K562 (cell line): ENCODE results near the gene RPL35. TPM values are rescaled to one million over a fixed set of nuclear protein-coding genes. Genes with fewer than 3 reads are reported as not detected.

ENCODE experiments used
- BMI1 ChIP-seq: fragments of 150-350 bp; IDR thresholded peaks from 2 replicates; pipeline ENCODE4 v1.6.1; 2014; ENCODE audit warnings: low read length
- CXXC5 ChIP-seq: fragments of 250-450 bp; sonication (Bioruptor Pico); IDR thresholded peaks from 2 replicates; pipeline ENCODE4 v1.8.0; 2022; ENCODE audit warnings: inconsistent platforms, mild to moderate bottlenecking, moderate library complexity
- ELF1 ChIP-seq: fragments of 200-800 bp; sonication (Bioruptor generic); IDR thresholded peaks from 2 replicates; pipeline ENCODE4 v1.6.1; 2016; ENCODE audit warnings: missing genetic modification characterization, missing compliant biosample characterization
- ERF ChIP-seq: fragments of 450-650 bp; formaldehyde crosslinking; IDR thresholded peaks from 2 replicates; pipeline ENCODE4 v1.4.0; 2020; ENCODE audit warnings: mild to moderate bottlenecking, mixed read lengths
- FOXA3 ChIP-seq, 2 experiments: fragments of 450-650 bp in 1 of 2; sonication (generic) in 1 of 2; formaldehyde crosslinking; IDR thresholded peaks in 1 of 2; conservative IDR thresholded peaks in 1 of 2; 2 replicates each; pipeline versions ENCODE4 v1.4.0 to v1.8.0; 2020 to 2022; ENCODE audit warnings: mild to moderate bottlenecking in 2 of 2, missing genetic modification reagents in 1 of 2
- MCM3 ChIP-seq: fragments of 450-650 bp; IDR thresholded peaks from 2 replicates; pipeline ENCODE4 v1.6.1; 2016
- MED1 ChIP-seq: sonication (generic); formaldehyde crosslinking; IDR thresholded peaks from 2 replicates; pipeline ENCODE4 v1.8.1; 2023; ENCODE audit warnings: missing genetic modification reagents, borderline replicate concordance
- MTA3 ChIP-seq: fragments of 450-650 bp; formaldehyde crosslinking; IDR thresholded peaks from 2 replicates; pipeline ENCODE4 v1.6.1; 2017; ENCODE audit warnings: mild to moderate bottlenecking, borderline replicate concordance
- MYNN ChIP-seq, 2 experiments: sonication (generic); formaldehyde crosslinking in 1 of 2; IDR thresholded peaks; 2 replicates each; pipeline versions ENCODE4 v1.5.0 to v1.6.1; 2016 to 2020; ENCODE audit warnings: antibody characterized with exemption in 1 of 2, missing genetic modification reagents in 1 of 2
- NELFE ChIP-seq: IDR thresholded peaks from 2 replicates; pipeline ENCODE4 v1.6.1; 2011; ENCODE audit warnings: mild to moderate bottlenecking; ENCODE audit not compliant: insufficient read depth, insufficient read length
- NUFIP1 ChIP-seq: fragments of 450-650 bp; IDR thresholded peaks from 2 replicates; pipeline ENCODE4 v1.6.1; 2018; ENCODE audit not compliant: partially characterized antibody
- POLR2B ChIP-seq: fragments of 450-650 bp; IDR thresholded peaks from 2 replicates; pipeline ENCODE4 v1.6.1; 2018; ENCODE audit warnings: low read depth; ENCODE audit not compliant: partially characterized antibody
- RNF219 ChIP-seq: fragments of 250-450 bp; sonication (Bioruptor Pico); IDR thresholded peaks from 2 replicates; pipeline ENCODE4 v1.5.0; 2022; ENCODE audit warnings: mild to moderate bottlenecking
- SIN3A ChIP-seq, 2 experiments: fragments of 150-350 bp in 1 of 2; IDR thresholded peaks; 2 replicates each; pipeline ENCODE4 v1.6.1; 2011 to 2016; ENCODE audit warnings: borderline replicate concordance in 2 of 2, low read depth in 2 of 2, low read length in 2 of 2, mild to moderate bottlenecking in 2 of 2, moderate library complexity in 2 of 2; ENCODE audit not compliant: control insufficient read depth in 1 of 2
- SMARCA5 ChIP-seq: fragments of 450-650 bp; IDR thresholded peaks from 2 replicates; pipeline ENCODE4 v1.6.1; 2016
- STAT6 ChIP-seq: sonication (generic); formaldehyde crosslinking; IDR thresholded peaks from 2 replicates; pipeline ENCODE4 v1.8.1; 2023; ENCODE audit warnings: mild to moderate bottlenecking, missing genetic modification reagents
- TCF3 ChIP-seq: sonication (generic); formaldehyde crosslinking; IDR thresholded peaks from 2 replicates; pipeline ENCODE4 v1.4.0; 2020; ENCODE audit warnings: mild to moderate bottlenecking, missing genetic modification reagents
- TFAP4 ChIP-seq: sonication (generic); formaldehyde crosslinking; IDR thresholded peaks from 2 replicates; pipeline ENCODE4 v1.8.0; 2022; ENCODE audit warnings: missing genetic modification reagents, mild to moderate bottlenecking, moderate library complexity, borderline replicate concordance
- ZBTB33 ChIP-seq: sonication (generic); formaldehyde crosslinking; IDR thresholded peaks from 2 replicates; pipeline ENCODE4 v1.8.1; 2023; ENCODE audit warnings: mild to moderate bottlenecking, missing genetic modification reagents
- ZNF445 ChIP-seq: fragments of 250-450 bp; sonication (Bioruptor Pico); IDR thresholded peaks from 2 replicates; pipeline ENCODE4 v1.4.0; 2020; ENCODE audit warnings: low read depth, mild to moderate bottlenecking, moderate library complexity
- ZNF75A ChIP-seq: fragments of 450-650 bp; formaldehyde crosslinking; IDR thresholded peaks from 2 replicates; pipeline ENCODE4 v1.4.0; 2020; ENCODE audit warnings: mild to moderate bottlenecking
- ZNF766 ChIP-seq: fragments of 200-800 bp; sonication (Bioruptor generic); conservative IDR thresholded peaks from 2 replicates; pipeline ENCODE4 v1.6.1; 2016; ENCODE audit warnings: missing genetic modification characterization, missing compliant biosample characterization
- polyA plus RNA-seq, 8 experiments: library from polyadenylated mRNA; depleted of rRNA in 4 of 8; stranded (reverse) in 5 of 8; unstranded in 3 of 8; fragments of >200 nt; fragmentation: Nextera tagmentation in 2 of 8; fragmentation: Illumina TruSeq in 1 of 8; extraction: Ambion mirVana in 2 of 8; extraction: Trizol in 1 of 8; gene quantifications; 2 replicates each; pipeline versions ENCODE4 v1.2.1 to v1.2.3, GENCODE V29; 2011 to 2014; ENCODE audit warnings: inconsistent platforms in 1 of 8, missing spikeins in 1 of 8
- total RNA-seq, 7 experiments: library from RNA; depleted of rRNA in 6 of 7; stranded (reverse); fragments of >200 nt in 6 of 7; fragmentation: Illumina TruSeq in 2 of 7; extraction: Trizol in 2 of 7; gene quantifications; 2 replicates each; pipeline versions ENCODE4 v1.2.1 to v1.2.3, GENCODE V29; 2011 to 2021; ENCODE audit warnings: low replicate concordance in 1 of 7

The RPL35 gene
- total and polyA plus RNA-seq, 9 of the 15 experiments (the other 6 are each of a cell fraction or from before 2014, with no cell fraction given), result 1,755 to 5,101 (median 3,405) TPM

GRCh38 chr9:124857533-124858162, 4.1 kb downstream of the RPL35 start (continued):
- TF ChIP-seq ZBTB33 (peak; percentile 89), ERF (CRISPR knock-in tag) (no peak), TFAP4 (CRISPR knock-in tag) (peak; percentile 33; the same call in 1 of the 2 replicates), NUFIP1 (no peak), FOXA3 (CRISPR knock-in tag; conservative IDR thresholded peaks at IDR 0.05 in 1 of 2, IDR thresholded peaks at IDR 0.05 in 1 of 2) (no peak), SMARCA5 (no peak), ZNF445 (no peak), MTA3 (no peak), BMI1 (no peak), ZNF75A (CRISPR knock-in tag) (no peak), CXXC5 (no peak), ZNF766 (no peak), NELFE (no peak), STAT6 (no peak), TCF3 (CRISPR knock-in tag) (no peak), SIN3A (IDR thresholded peaks at IDR 0.05; ENCODE audit: borderline replicate concordance in 2 of 2, control insufficient read depth in 1 of 2, low read depth in 2 of 2, low read length in 2 of 2) (peak in 1 of 2 experiments; percentile 61; a peak in 1 of 4 replicates), MYNN (IDR thresholded peaks at IDR 0.05) (no peak), MYNN (CRISPR knock-in tag; IDR thresholded peaks at IDR 0.05) (no peak), RNF219 (no peak), MED1 (CRISPR knock-in tag) (no peak), POLR2B (no peak), MCM3 (no peak), ELF1 (tag) (no peak)
